Colonic mucosa (tissue), 4 donors: ENCODE data around the gene DNAH10. TPM values are rescaled to one million over a fixed set of nuclear protein-coding genes. Genes with fewer than 3 reads are reported as not detected.

Experiments
- DNase-seq: peaks from one replicate; pipeline ENCODE4 v3.0.0-alpha.2; 2020
- H3K27ac ChIP-seq: fragments of 200-600 bp; one replicate; pipeline ENCODE4 v1.8.0; 2021
- H3K27me3 ChIP-seq: fragments of 200-600 bp; one replicate; pipeline ENCODE4 v1.8.0; 2021
- H3K36me3 ChIP-seq: fragments of 200-600 bp; one replicate; pipeline ENCODE4 v1.8.0; 2021
- H3K4me1 ChIP-seq: fragments of 200-600 bp; one replicate; pipeline ENCODE4 v1.8.0; 2021; ENCODE audit warnings: mild to moderate bottlenecking
- H3K4me3 ChIP-seq: fragments of 200-600 bp; one replicate; pipeline ENCODE4 v1.8.0; 2021
- H3K9ac ChIP-seq, 2 donors: one replicate each; pipeline ENCODE4 v1.7.0; 2013; ENCODE audit warnings: control low read depth in 2 of 2, low read depth in 2 of 2, low read length in 2 of 2
- H3K9me3 ChIP-seq: fragments of 200-600 bp; one replicate; pipeline ENCODE4 v1.8.0; 2021
- intact Hi-C: fragments of 100-400 bp; cut with DNase I; formaldehyde crosslinking; loops from one replicate; pipeline ENCODE4 v1.14.1; 2022
- total RNA-seq, 2 donors: library from RNA; stranded (reverse); fragmentation: NEBNext Ultra II Directional in 1 of 2; extraction: Animal tissue kit (Norgen Biotek cat#: 25700) in 1 of 2; gene quantifications; one replicate each; pipeline ENCODE4 v1.2.1, GENCODE V29; 2021
- TF ChIP-seq, protein P1 (sequence below): fragments of 200-600 bp; IDR thresholded peaks from one replicate; pipeline ENCODE4 v1.8.0; 2022; ENCODE audit warnings: antibody characterized with exemption, mild to moderate bottlenecking
- donor health status: healthy.
- donor health status: DM: no; HTN: no; CAD: no.
- donor health status: DM: no; HTN: no; CAD: no.

DNAH10 gene, protein sequence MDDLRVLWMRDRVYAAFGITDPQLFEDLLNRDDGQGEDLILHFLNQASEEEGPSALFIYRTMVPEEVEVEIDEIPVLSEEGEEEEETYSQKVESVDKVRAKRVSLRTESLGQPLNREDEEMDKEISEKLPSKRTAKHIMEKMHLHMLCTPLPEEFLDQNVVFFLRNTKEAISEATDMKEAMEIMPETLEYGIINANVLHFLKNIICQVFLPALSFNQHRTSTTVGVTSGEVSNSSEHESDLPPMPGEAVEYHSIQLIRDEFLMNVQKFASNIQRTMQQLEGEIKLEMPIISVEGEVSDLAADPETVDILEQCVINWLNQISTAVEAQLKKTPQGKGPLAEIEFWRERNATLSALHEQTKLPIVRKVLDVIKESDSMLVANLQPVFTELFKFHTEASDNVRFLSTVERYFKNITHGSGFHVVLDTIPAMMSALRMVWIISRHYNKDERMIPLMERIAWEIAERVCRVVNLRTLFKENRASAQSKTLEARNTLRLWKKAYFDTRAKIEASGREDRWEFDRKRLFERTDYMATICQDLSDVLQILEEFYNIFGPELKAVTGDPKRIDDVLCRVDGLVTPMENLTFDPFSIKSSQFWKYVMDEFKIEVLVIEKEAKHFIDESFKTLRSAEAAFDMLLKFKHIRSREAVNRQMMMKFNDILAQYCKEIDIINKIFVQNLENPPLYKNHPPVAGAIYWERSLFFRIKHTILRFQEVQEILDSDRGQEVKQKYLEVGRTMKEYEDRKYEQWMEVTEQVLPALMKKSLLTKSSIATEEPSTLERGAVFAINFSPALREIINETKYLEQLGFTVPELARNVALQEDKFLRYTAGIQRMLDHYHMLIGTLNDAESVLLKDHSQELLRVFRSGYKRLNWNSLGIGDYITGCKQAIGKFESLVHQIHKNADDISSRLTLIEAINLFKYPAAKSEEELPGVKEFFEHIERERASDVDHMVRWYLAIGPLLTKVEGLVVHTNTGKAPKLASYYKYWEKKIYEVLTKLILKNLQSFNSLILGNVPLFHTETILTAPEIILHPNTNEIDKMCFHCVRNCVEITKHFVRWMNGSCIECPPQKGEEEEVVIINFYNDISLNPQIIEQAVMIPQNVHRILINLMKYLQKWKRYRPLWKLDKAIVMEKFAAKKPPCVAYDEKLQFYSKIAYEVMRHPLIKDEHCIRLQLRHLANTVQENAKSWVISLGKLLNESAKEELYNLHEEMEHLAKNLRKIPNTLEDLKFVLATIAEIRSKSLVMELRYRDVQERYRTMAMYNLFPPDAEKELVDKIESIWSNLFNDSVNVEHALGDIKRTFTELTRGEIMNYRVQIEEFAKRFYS (N-terminal part only)
- total RNA-seq = under 1 TPM; 0.32 to 0.35 TPM

DNA sequence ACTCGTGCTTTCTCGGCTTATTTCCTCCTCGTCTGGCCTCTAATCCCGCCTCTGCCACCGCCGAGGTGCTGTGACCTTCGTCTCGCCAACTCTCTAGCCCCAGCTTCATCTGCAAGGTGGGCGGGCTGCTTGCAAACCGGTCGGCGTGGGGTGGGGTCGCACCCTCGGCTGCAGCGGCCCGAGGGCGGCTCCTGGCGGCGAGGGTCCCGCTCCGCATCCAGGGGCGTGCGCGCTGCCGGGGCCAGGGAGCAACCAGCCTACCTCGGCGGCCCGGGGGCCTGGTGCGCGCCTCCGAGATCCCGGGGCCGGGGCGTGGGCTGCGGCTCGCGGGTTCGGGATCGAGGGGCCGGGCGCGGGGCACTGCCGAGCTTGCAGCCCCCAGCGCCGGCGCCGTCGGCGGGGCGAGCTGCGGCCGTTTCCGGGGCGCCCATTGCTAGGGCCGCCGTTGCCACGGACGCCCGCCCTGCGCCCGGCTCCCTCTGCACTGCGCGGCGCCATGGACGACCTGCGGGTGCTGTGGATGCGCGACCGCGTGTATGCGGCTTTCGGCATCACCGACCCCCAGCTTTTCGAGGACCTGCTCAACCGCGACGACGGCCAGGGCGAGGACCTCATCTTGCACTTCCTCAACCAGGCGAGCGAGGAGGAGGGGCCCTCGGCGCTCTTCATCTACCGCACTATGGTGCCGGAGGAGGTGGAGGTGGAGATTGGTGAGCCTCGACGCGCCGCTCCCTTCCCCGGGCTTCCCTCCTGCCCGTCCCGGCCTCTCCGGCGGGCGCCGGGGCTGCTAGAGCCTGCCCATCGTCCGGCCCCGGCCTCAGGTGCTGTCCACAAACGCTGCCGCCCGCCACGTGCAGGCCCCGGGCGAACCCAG is at the start of gene DNAH10:
Gene DNAH10, plus strand, starts transcription at position 461 of the 874 bp plus-strand sequence. Its CDS starts 36 bp downstream, at position 497.
- Histone ChIP-seq H3K4me3 (peak within 1 kb of the TSS; percentile 58), H3K27me3 (no peaks in the 10 kb centered on the region), H3K27ac (peak within 1 kb of the TSS; percentile 14), H3K4me1 (no peaks in the 10 kb centered on the region), H3K9me3 (no peaks in the 10 kb centered on the region), H3K36me3 (no peaks in the 10 kb centered on the region), H3K9ac (peak within 1 kb of the TSS; percentile 46 to 60)
- intact Hi-C loops = no loop called here
- peak; percentile 54 for DNase-seq
- TF ChIP-seq, protein P1, sequence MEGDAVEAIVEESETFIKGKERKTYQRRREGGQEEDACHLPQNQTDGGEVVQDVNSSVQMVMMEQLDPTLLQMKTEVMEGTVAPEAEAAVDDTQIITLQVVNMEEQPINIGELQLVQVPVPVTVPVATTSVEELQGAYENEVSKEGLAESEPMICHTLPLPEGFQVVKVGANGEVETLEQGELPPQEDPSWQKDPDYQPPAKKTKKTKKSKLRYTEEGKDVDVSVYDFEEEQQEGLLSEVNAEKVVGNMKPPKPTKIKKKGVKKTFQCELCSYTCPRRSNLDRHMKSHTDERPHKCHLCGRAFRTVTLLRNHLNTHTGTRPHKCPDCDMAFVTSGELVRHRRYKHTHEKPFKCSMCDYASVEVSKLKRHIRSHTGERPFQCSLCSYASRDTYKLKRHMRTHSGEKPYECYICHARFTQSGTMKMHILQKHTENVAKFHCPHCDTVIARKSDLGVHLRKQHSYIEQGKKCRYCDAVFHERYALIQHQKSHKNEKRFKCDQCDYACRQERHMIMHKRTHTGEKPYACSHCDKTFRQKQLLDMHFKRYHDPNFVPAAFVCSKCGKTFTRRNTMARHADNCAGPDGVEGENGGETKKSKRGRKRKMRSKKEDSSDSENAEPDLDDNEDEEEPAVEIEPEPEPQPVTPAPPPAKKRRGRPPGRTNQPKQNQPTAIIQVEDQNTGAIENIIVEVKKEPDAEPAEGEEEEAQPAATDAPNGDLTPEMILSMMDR = no peak

DNA sequence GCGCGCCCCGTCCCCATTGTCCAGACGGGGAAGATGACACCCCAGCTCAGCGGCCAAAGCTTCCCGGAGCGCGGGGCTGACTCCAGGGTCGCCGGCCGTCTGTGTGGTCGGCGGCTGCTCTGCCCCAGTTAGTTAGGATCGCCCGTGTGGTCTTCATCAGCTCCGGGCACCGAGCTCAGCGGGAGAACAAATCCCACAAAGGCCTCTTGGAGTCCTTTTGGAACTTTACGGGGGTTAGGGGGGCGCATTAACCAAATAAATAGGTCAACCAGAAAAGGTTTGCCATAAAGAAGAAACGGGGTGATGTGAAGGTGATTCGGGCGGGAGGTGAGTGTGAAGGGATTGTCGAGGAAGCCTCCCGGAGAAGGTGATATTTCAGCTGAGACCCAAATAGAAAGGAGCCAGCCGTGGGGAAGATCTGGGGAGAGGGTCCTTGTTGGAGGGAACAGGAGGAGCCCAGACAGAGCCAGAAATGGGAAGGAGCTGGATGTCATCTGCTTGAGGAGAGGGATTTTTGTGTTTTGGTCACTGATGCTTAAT is 49.3 kb upstream of the DNAH10 start:
- Histone ChIP-seq H3K9me3 (no peaks in the 10 kb centered on the region), H3K4me1 (peaks cover 15% of the 10 kb centered on the region), H3K36me3 (no peaks in the 10 kb centered on the region), H3K9ac (peak overlapping the region; percentile 65 to 98), H3K27me3 (no peaks in the 10 kb centered on the region), H3K4me3 (peak overlapping the region; percentile 98), H3K27ac (peak overlapping the region; percentile 58)
- TF ChIP-seq, protein P1 = no peak
- intact Hi-C loops = no loop called here
- DNase-seq = peak; percentile 22

DNA sequence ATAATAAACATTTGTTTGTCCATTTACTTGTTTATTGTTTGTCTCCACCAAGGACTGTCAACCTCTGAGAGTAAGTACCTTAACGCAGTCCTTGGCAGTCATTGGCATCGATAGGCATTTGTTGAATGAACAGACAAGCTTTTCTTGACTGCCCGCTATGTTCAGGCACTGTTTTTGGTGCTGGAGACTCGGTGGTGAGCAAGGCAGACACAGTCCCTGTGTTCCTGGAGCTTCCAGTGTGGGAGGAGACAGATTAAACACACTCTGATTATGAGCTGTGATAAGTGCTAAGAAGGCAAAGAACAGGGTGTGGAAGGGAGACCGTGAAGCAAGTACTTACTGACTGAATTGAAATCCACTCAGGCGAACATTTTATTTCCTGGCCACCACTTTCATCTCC is 48.7 kb upstream of the DNAH10 start:
- H3K4me1 ChIP-seq = peaks cover 15% of the 10 kb centered on the region
- DNase-seq = peak; percentile 66
- H3K27me3 ChIP-seq = no peaks in the 10 kb centered on the region
- peak overlapping the region; percentile 98 for H3K4me3 ChIP-seq
- peak overlapping the region in 1 of 2 donors; percentile 65 for H3K9ac ChIP-seq
- H3K36me3 ChIP-seq = no peaks in the 10 kb centered on the region
- peak overlapping the region; percentile 58 for H3K27ac ChIP-seq
- no peaks in the 10 kb centered on the region for H3K9me3 ChIP-seq
- TF ChIP-seq, protein P1 = no peak
- intact Hi-C loops = no loop called here

DNA sequence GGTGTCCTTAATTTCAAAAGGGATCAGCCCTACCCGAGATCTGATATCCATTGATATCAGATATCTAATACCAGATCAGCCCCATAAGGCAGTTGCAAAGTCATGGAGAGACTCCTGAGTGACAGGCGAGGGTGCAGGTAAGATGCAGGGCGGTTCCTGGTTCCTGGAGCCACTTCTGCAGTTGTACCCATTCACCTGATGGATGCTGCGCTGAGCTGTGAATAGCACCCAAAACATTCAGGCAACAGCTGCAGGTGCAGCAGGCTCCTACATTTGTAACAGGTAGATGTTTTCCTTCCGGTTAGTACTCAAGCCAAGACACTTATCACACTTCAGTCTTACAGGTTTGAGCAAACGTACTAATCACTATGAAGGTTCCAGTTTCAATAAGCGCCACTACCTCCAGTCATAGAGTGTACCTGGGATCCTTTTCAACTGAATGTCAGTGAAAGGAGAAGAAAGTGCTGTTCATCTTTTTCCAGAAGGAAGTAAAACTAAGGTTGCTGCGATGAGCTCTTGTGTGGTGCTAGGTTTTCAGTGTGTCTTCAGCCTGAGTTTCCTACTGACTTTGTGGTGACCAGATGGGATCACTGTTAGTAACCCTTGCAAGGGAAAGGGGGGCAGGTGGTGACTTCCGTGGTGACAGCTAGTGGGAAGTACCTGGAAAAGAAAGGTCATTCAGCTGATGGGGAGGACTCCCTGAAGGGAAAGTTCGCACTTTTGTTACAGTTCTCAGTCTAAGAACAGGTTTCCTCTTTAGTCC is 48.1 kb upstream of the DNAH10 start:
- Histone ChIP-seq H3K36me3 (no peaks in the 10 kb centered on the region), H3K9ac (peak overlapping the region in 1 of 2 donors; percentile 65), H3K4me3 (peak overlapping the region; percentile 98), H3K4me1 (peaks cover 15% of the 10 kb centered on the region), H3K27me3 (no peaks in the 10 kb centered on the region), H3K9me3 (no peaks in the 10 kb centered on the region), H3K27ac (peak overlapping the region; percentile 58)
- DNase-seq = peak; percentile 28
- TF ChIP-seq, protein P1 = no peak
- intact Hi-C loops = no loop called here
